Esophagus muscularis mucosa (tissue), 4 donors: ENCODE results near the gene YAF2. TPM values are rescaled to one million over a fixed set of nuclear protein-coding genes. Genes with fewer than 3 reads are reported as not detected.

Experiments used
- DNase-seq: peaks from one replicate; pipeline ENCODE4 v3.0.0-alpha.2; 2017; ENCODE audit errors: extremely low spot score
- H3K27ac ChIP-seq, 4 donors: fragments of 200-600 bp; sonication (generic); replicated peaks in 1 of 4; 1 replicate in 3 of 4; 2 replicates in 1 of 4; pipeline ENCODE4 v1.5.1; 2016 to 2019; ENCODE audit warnings: mild to moderate bottlenecking in 1 of 4
- H3K27me3 ChIP-seq, 4 donors: fragments of 200-600 bp; sonication (generic); one replicate each; pipeline versions ENCODE4 v1.5.1 to v1.6.0; 2016 to 2019
- H3K36me3 ChIP-seq, 4 donors: fragments of 200-600 bp; sonication (generic); one replicate each; pipeline ENCODE4 v1.5.1; 2016 to 2019
- H3K4me1 ChIP-seq, 4 donors: fragments of 200-600 bp; sonication (generic); one replicate each; pipeline ENCODE4 v1.5.1; 2016 to 2019
- H3K4me3 ChIP-seq, 4 donors: fragments of 200-600 bp; sonication (generic); 1 replicate in 2 of 4; 2 replicates in 2 of 4; pipeline ENCODE4 v1.5.1; 2016 to 2019; ENCODE audit warnings: mild to moderate bottlenecking in 4 of 4, moderate library complexity in 1 of 4
- H3K9me3 ChIP-seq, 4 donors: fragments of 200-600 bp; sonication (generic); 1 replicate in 3 of 4; 2 replicates in 1 of 4; pipeline ENCODE4 v1.5.1; 2016 to 2019
- EP300 ChIP-seq: sonication (generic); formaldehyde crosslinking; IDR thresholded peaks from one replicate; pipeline ENCODE4 v1.6.1; 2017; ENCODE audit warnings: antibody characterized with exemption
- POLR2A ChIP-seq: fragments of 450-650 bp; IDR thresholded peaks from one replicate; pipeline ENCODE4 v1.6.1; 2017; ENCODE audit warnings: antibody characterized with exemption, moderate library complexity, mild to moderate bottlenecking, low read depth
- POLR2AphosphoS5 ChIP-seq, 2 donors: sonication (generic); formaldehyde crosslinking; IDR thresholded peaks; one replicate each; pipeline ENCODE4 v1.6.1; 2017; ENCODE audit warnings: antibody characterized with exemption in 2 of 2
- WGBS: methylation state at CpG from one replicate; pipeline ENCODE4 v1.1.5; 2018; 5-methylcytosine and 5-hydroxymethylcytosine counted together
- intact Hi-C: fragments of 100-400 bp; cut with DNase I; formaldehyde crosslinking; loops from one replicate; pipeline ENCODE4 v1.15.1; 2023
- total RNA-seq, 4 donors: library from RNA; depleted of rRNA; stranded (reverse); fragments of >200 nt; gene quantifications; one replicate each; pipeline versions ENCODE4 v1.1.0 to v1.2.1, GENCODE V29; 2016
- TF ChIP-seq, protein P1 (sequence below), 3 experiments: fragments of 200-600 bp in 2 of 3; fragments of 450-650 bp in 1 of 3; sonication (generic) in 2 of 3; IDR thresholded peaks; one replicate each; pipeline ENCODE4 v1.5.1; 2017 to 2019; ENCODE audit warnings: antibody characterized with exemption in 3 of 3, mild to moderate bottlenecking in 2 of 3, moderate library complexity in 1 of 3

Gene YAF2
- total RNA-seq, 4 donors from 2014 or later: 16.8 to 30.3 (median 20.4) TPM

DNA sequence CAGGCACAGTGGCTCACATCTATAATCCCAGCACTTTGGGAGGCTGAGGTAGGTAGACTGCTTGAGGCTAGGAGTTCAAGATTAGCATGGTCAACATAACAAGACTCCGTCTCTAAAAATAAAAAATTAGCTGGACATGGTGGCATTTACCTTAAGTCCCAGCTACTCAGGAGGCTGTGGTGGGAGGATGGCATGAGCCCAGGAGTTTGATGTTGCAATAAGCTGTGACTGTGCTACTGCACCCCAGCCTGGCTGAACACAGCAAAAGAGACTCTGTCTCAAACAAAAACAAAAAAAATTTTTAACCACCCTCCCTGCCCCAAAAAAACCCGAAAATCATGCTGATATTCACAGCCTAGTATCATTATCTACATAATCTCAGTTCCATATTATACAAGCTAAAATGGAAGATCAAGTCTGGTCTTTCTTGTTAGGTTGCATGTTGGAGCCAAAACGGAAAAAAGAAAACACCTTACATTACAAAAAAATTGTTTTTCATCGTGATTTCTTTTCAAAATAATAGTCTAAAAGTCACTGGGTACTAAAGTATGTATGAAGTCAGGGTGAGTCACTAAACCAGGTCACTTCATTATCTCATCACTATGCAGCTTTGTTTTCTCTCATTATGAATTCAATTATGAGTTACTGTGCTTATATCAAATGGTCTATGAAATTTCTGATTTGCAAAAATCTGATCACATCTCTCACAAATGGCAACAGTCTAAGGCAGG is 107.2 kb downstream of the YAF2 start:
- Histone ChIP-seq H3K27ac (no peak overlapping the region), H3K36me3 (no peaks in the 10 kb centered on the region), H3K9me3 (no peaks in the 10 kb centered on the region), H3K4me3 (no peak overlapping the region), H3K4me1 (peaks cover 9 to 17% (median 11%) of the 10 kb centered on the region in 4 donors), H3K27me3 (no peaks in the 10 kb centered on the region)
- DNase-seq: no peak
- TF ChIP-seq POLR2A: no peak
- no peak for TF ChIP-seq POLR2AphosphoS5 (IDR thresholded peaks at IDR 0.05)
- no peak for TF ChIP-seq EP300
- TF ChIP-seq, protein P1, sequence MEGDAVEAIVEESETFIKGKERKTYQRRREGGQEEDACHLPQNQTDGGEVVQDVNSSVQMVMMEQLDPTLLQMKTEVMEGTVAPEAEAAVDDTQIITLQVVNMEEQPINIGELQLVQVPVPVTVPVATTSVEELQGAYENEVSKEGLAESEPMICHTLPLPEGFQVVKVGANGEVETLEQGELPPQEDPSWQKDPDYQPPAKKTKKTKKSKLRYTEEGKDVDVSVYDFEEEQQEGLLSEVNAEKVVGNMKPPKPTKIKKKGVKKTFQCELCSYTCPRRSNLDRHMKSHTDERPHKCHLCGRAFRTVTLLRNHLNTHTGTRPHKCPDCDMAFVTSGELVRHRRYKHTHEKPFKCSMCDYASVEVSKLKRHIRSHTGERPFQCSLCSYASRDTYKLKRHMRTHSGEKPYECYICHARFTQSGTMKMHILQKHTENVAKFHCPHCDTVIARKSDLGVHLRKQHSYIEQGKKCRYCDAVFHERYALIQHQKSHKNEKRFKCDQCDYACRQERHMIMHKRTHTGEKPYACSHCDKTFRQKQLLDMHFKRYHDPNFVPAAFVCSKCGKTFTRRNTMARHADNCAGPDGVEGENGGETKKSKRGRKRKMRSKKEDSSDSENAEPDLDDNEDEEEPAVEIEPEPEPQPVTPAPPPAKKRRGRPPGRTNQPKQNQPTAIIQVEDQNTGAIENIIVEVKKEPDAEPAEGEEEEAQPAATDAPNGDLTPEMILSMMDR (IDR thresholded peaks at IDR 0.05): no peak
- 53% methylated on average over 4 of the region's 4 CpGs for WGBS
- intact Hi-C loops: loop anchor here (2.0 kb wide), 1 partner anchor 202 kb away; no protein-coding TSS in a partner anchor

DNA sequence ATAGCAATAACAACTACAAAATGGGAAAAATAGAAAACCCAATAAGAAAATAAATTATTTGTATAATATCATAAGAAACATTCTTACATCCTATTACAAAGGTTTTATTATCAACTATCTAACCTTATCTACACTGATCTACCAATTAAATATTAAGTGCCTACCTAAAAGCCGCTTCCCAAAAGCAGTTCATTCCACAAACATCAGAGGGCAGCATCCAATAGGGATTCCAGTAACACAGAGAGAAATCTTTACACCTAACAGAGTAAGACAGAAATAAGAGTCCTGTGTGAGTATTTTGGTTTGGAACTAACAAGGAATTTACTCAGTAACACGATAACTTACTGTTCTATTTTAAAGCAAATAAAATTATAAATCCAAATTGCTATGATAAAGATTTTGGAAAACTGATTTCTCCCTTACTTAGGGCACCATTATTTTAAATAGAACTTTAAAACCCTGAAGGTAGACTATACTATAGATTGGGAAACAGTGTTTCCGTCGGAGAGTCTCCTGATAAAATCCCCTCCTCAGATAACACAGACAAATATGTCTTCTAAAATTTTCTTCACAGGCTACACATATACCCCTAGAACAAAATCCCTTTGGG is 108.3 kb downstream of the YAF2 start:
- intact Hi-C loops: loop anchor here (2.0 kb wide), 1 partner anchor 203 kb away; no protein-coding TSS in a partner anchor
- 33% methylated on average over 4 of the region's 4 CpGs for WGBS
- DNase-seq: no peak
- no peaks in the 10 kb centered on the region for H3K9me3 ChIP-seq
- TF ChIP-seq, protein P1 (IDR thresholded peaks at IDR 0.05): peak; percentile 80 to 84 (median 82)
- TF ChIP-seq POLR2AphosphoS5 (IDR thresholded peaks at IDR 0.05): no peak
- H3K36me3 ChIP-seq: no peaks in the 10 kb centered on the region
- H3K27me3 ChIP-seq: no peaks in the 10 kb centered on the region
- H3K4me1 ChIP-seq: peaks cover 9 to 20% (median 14%) of the 10 kb centered on the region in 4 donors
- H3K27ac ChIP-seq: no peak overlapping the region
- no peak overlapping the region for H3K4me3 ChIP-seq

DNA sequence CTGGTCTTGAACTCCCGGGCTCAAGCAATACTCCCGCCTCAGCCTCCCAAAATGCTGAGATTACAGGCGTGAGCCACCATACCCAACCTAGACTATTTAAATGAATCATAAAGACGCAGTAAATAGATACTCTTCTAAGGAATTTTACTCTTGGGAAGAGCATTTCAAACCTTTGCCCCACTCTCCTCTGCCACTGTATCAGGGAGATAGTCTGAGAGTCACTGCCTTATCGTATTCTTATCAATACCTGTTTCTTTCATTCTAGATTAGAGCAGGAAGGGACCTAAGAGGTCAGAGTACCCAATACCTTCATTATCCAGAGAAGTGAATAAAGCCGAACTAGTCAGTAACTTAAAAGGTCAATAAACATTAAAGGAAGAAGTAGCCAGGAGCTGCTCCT is 109.2 kb downstream of the YAF2 start:
- intact Hi-C loops: no loop called here
- Histone ChIP-seq H3K36me3 (no peaks in the 10 kb centered on the region), H3K4me1 (peaks cover 9 to 21% (median 16%) of the 10 kb centered on the region in 4 donors), H3K27ac (no peak overlapping the region), H3K4me3 (no peak overlapping the region), H3K9me3 (no peaks in the 10 kb centered on the region), H3K27me3 (no peaks in the 10 kb centered on the region)
- WGBS: 92% methylated on average over 6 of the region's 6 CpGs
- DNase-seq: no peak
- TF ChIP-seq POLR2AphosphoS5 (IDR thresholded peaks at IDR 0.05) (no peak), EP300 (no peak), POLR2A (no peak)
- TF ChIP-seq, protein P1 (IDR thresholded peaks at IDR 0.05): no peak

DNA sequence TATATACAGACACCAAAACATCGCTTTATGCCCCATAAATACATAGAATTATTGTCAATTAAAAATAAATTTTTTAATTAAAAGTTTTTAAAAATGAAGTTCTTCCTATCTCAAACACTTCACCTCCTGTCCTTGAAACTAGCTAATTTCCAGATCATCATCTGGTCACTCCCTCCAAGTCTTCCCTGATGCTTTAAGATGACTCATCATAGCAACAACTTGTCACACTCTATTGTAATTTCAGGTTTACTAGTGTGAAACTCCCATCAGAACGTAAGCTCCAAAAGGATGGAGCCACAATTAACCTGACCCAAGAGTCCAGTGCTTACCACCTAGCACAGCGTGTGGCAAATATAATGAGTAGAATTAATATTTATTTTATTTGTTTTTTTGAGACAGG is 109.7 kb downstream of the YAF2 start:
- intact Hi-C loops: no loop called here
- no peak for TF ChIP-seq POLR2AphosphoS5 (IDR thresholded peaks at IDR 0.05)
- no peak for TF ChIP-seq EP300
- TF ChIP-seq, protein P1 (IDR thresholded peaks at IDR 0.05): no peak
- TF ChIP-seq POLR2A: no peak
- Histone ChIP-seq H3K4me3 (no peak overlapping the region), H3K9me3 (no peaks in the 10 kb centered on the region), H3K36me3 (no peaks in the 10 kb centered on the region), H3K4me1 (peaks cover 9 to 21% (median 16%) of the 10 kb centered on the region in 4 donors), H3K27ac (no peak overlapping the region), H3K27me3 (no peaks in the 10 kb centered on the region)
- DNase-seq: no peak
- WGBS: 87% methylated on average over 3 of the region's 3 CpGs
